Activated naive CD8-positive, alpha-beta T cell treated with anti-CD3 and anti-CD28 coated beads for 36 hours (primary cell): Measurements from ENCODE around the gene PARD6G. TPM values are rescaled to one million over a fixed set of nuclear protein-coding genes. Genes with fewer than 3 reads are reported as not detected.

Experiments
- DNase-seq: peaks from one replicate; pipeline ENCODE4 v3.0.0; 2021
- H3K27ac Mint-ChIP-seq: one replicate; pipeline ENCODE4 v1.8.0; 2022; ENCODE audit warnings: mild to moderate bottlenecking, moderate library complexity, mixed read lengths
- H3K27me3 Mint-ChIP-seq: one replicate; pipeline ENCODE4 v1.8.0; 2022; ENCODE audit warnings: mild to moderate bottlenecking, mixed read lengths
- H3K36me3 Mint-ChIP-seq: one replicate; pipeline ENCODE4 v1.8.0; 2021; ENCODE audit warnings: mild to moderate bottlenecking, mixed read lengths
- H3K4me1 Mint-ChIP-seq: one replicate; pipeline ENCODE4 v1.8.0; 2021; ENCODE audit warnings: mixed read lengths
- H3K4me3 Mint-ChIP-seq: one replicate; pipeline ENCODE4 v1.8.0; 2022; ENCODE audit warnings: mild to moderate bottlenecking, moderate library complexity, mixed read lengths
- H3K9me3 Mint-ChIP-seq: one replicate; pipeline ENCODE4 v1.8.0; 2022; ENCODE audit warnings: mixed read lengths
- total RNA-seq, 2 experiments: library from RNA; stranded (reverse); gene quantifications; one replicate each; pipeline ENCODE4 v1.2.3, GENCODE V29; 2021

The PARD6G gene
- total RNA-seq, 2 experiments from 2014 or later, result 0.21 to 0.26 TPM

GRCh38 chr18:80178935-80179818, 68.1 kb downstream of the PARD6G start:
- DNase-seq, result no peak
- H3K27me3 Mint-ChIP-seq, result peaks cover 6% of the 10 kb centered on the region
- no peaks in the 10 kb centered on the region for H3K36me3 Mint-ChIP-seq
- H3K27ac Mint-ChIP-seq, result no peak overlapping the region
- H3K9me3 Mint-ChIP-seq, result no peaks in the 10 kb centered on the region
- peaks cover 12% of the 10 kb centered on the region for H3K4me1 Mint-ChIP-seq
- H3K4me3 Mint-ChIP-seq, result no peak overlapping the region

- no peak for DNase-seq
- H3K27ac Mint-ChIP-seq, result no peak overlapping the region
- no peaks in the 10 kb centered on the region for H3K36me3 Mint-ChIP-seq
- peaks cover 17% of the 10 kb centered on the region for H3K27me3 Mint-ChIP-seq
- H3K4me1 Mint-ChIP-seq, result peaks cover 13% of the 10 kb centered on the region
- H3K9me3 Mint-ChIP-seq, result no peaks in the 10 kb centered on the region
- no peak overlapping the region for H3K4me3 Mint-ChIP-seq
Measured at GRCh38 chr18:80177128-80177527, 70.2 kb downstream of the PARD6G start.

- Mint-ChIP-seq H3K4me3 (no peak overlapping the region), H3K27ac (no peak overlapping the region), H3K9me3 (no peaks in the 10 kb centered on the region), H3K4me1 (peaks cover 13% of the 10 kb centered on the region), H3K36me3 (no peaks in the 10 kb centered on the region), H3K27me3 (peaks cover 21% of the 10 kb centered on the region)
- no peak for DNase-seq
Measured at GRCh38 chr18:80176334-80177073, 70.8 kb downstream of the PARD6G start.

GRCh38 chr18:80175451-80176204, 71.7 kb downstream of the PARD6G start:
- Mint-ChIP-seq H3K27ac (peak overlapping the region; percentile 26), H3K4me1 (peaks cover 13% of the 10 kb centered on the region)

GRCh38 chr18:80173060-80173459, 74.3 kb downstream of the PARD6G start:
- Mint-ChIP-seq H3K9me3 (no peaks in the 10 kb centered on the region), H3K4me1 (peaks cover 13% of the 10 kb centered on the region), H3K4me3 (no peak overlapping the region), H3K36me3 (no peaks in the 10 kb centered on the region), H3K27me3 (peaks cover 31% of the 10 kb centered on the region), H3K27ac (no peak overlapping the region)
- DNase-seq, result no peak

More at GRCh38 chr18:80175451-80176204, 71.7 kb downstream of the PARD6G start:
- H3K9me3 Mint-ChIP-seq, result no peaks in the 10 kb centered on the region
- no peak overlapping the region for H3K4me3 Mint-ChIP-seq
- no peaks in the 10 kb centered on the region for H3K36me3 Mint-ChIP-seq
- DNase-seq, result peak; percentile 52
- peaks cover 29% of the 10 kb centered on the region for H3K27me3 Mint-ChIP-seq

GRCh38 chr18:80172056-80172455, 75.3 kb downstream of the PARD6G start:
- Mint-ChIP-seq H3K27ac (no peak overlapping the region), H3K4me3 (no peak overlapping the region), H3K27me3 (peaks cover 31% of the 10 kb centered on the region), H3K4me1 (peaks cover 13% of the 10 kb centered on the region), H3K9me3 (no peaks in the 10 kb centered on the region), H3K36me3 (no peaks in the 10 kb centered on the region)
- DNase-seq, result no peak

- no peak overlapping the region for H3K27ac Mint-ChIP-seq
Measured at GRCh38 chr18:80171054-80171872, 76.1 kb downstream of the PARD6G start.

GRCh38 chr18:80170395-80171053, 76.8 kb downstream of the PARD6G start:
- Mint-ChIP-seq H3K27me3 (peaks cover 31% of the 10 kb centered on the region), H3K4me1 (peaks cover 6% of the 10 kb centered on the region), H3K36me3 (no peaks in the 10 kb centered on the region), H3K9me3 (peaks cover 3% of the 10 kb centered on the region), H3K27ac (no peak overlapping the region), H3K4me3 (no peak overlapping the region)
- no peak for DNase-seq

More at GRCh38 chr18:80171054-80171872, 76.1 kb downstream of the PARD6G start:
- Mint-ChIP-seq H3K36me3 (no peaks in the 10 kb centered on the region), H3K9me3 (no peaks in the 10 kb centered on the region), H3K4me3 (no peak overlapping the region), H3K27me3 (peaks cover 31% of the 10 kb centered on the region), H3K4me1 (peaks cover 13% of the 10 kb centered on the region)
- DNase-seq, result peak; percentile 52

- Mint-ChIP-seq H3K27ac (no peak overlapping the region), H3K4me1 (peaks cover 2% of the 10 kb centered on the region), H3K27me3 (peaks cover 28% of the 10 kb centered on the region), H3K9me3 (peaks cover 10% of the 10 kb centered on the region), H3K36me3 (no peaks in the 10 kb centered on the region), H3K4me3 (no peak overlapping the region)
- DNase-seq, result no peak
Measured at GRCh38 chr18:80169607-80170006, 77.7 kb downstream of the PARD6G start.

GRCh38 chr18:80168982-80169381, 78.3 kb downstream of the PARD6G start:
- peaks cover 15% of the 10 kb centered on the region for H3K9me3 Mint-ChIP-seq
- H3K4me1 Mint-ChIP-seq, result no peaks in the 10 kb centered on the region
- H3K36me3 Mint-ChIP-seq, result no peaks in the 10 kb centered on the region
- DNase-seq, result no peak
- no peak overlapping the region for H3K4me3 Mint-ChIP-seq
- H3K27me3 Mint-ChIP-seq, result peaks cover 28% of the 10 kb centered on the region
- H3K27ac Mint-ChIP-seq, result no peak overlapping the region

GRCh38 chr18:80168346-80168745, 79.0 kb downstream of the PARD6G start:
- H3K4me3 Mint-ChIP-seq, result no peak overlapping the region
- H3K27me3 Mint-ChIP-seq, result peaks cover 28% of the 10 kb centered on the region
- no peak overlapping the region for H3K27ac Mint-ChIP-seq
- H3K36me3 Mint-ChIP-seq, result no peaks in the 10 kb centered on the region
- H3K9me3 Mint-ChIP-seq, result peaks cover 15% of the 10 kb centered on the region
- H3K4me1 Mint-ChIP-seq, result no peaks in the 10 kb centered on the region
- no peak for DNase-seq

- no peak for DNase-seq
- Mint-ChIP-seq H3K4me1 (no peaks in the 10 kb centered on the region), H3K27ac (no peak overlapping the region), H3K4me3 (no peak overlapping the region), H3K36me3 (no peaks in the 10 kb centered on the region), H3K27me3 (peaks cover 25% of the 10 kb centered on the region), H3K9me3 (peaks cover 15% of the 10 kb centered on the region)
Measured at GRCh38 chr18:80167931-80168330, 79.4 kb downstream of the PARD6G start.

GRCh38 chr18:80167331-80167730, 80.0 kb downstream of the PARD6G start:
- peaks cover 15% of the 10 kb centered on the region for H3K9me3 Mint-ChIP-seq
- DNase-seq, result no peak
- no peaks in the 10 kb centered on the region for H3K4me1 Mint-ChIP-seq
- H3K27ac Mint-ChIP-seq, result no peak overlapping the region
- H3K27me3 Mint-ChIP-seq, result peaks cover 20% of the 10 kb centered on the region
- H3K36me3 Mint-ChIP-seq, result no peaks in the 10 kb centered on the region
- no peak overlapping the region for H3K4me3 Mint-ChIP-seq

- H3K27ac Mint-ChIP-seq, result no peak overlapping the region
- H3K27me3 Mint-ChIP-seq, result peaks cover 16% of the 10 kb centered on the region
- peaks cover 15% of the 10 kb centered on the region for H3K9me3 Mint-ChIP-seq
- no peak for DNase-seq
- no peak overlapping the region for H3K4me3 Mint-ChIP-seq
- no peaks in the 10 kb centered on the region for H3K36me3 Mint-ChIP-seq
- H3K4me1 Mint-ChIP-seq, result no peaks in the 10 kb centered on the region
Measured at GRCh38 chr18:80166725-80167124, 80.6 kb downstream of the PARD6G start.
